Measurements from ENCODE around the gene LDLRAP1. TPM values are rescaled to one million over a fixed set of nuclear protein-coding genes. Genes with fewer than 3 reads are reported as not detected.
A peak's percentile ranks its signal among the peaks of the same experiment; 100 is the strongest.
"Not testable (repeated sequence)": the region's sequence is repeated elsewhere in the genome, so short reads cannot be mapped to it uniquely, and the experiment has no call there.

LDLRAP1 gene, protein sequence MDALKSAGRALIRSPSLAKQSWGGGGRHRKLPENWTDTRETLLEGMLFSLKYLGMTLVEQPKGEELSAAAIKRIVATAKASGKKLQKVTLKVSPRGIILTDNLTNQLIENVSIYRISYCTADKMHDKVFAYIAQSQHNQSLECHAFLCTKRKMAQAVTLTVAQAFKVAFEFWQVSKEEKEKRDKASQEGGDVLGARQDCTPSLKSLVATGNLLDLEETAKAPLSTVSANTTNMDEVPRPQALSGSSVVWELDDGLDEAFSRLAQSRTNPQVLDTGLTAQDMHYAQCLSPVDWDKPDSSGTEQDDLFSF
- 10 to 100 TPM in 1 of 2 donors, 1 to 10 TPM in 1; 9.5 to 10.3 TPM for total RNA-seq
- long read RNA-seq, transcript LDLRAP1-201 (9 exons, 2,940 nt): major isoform, 14 of 40 reads
- long read RNA-seq, partial matches to known transcripts: 22 of 40 reads
- long read RNA-seq, other reads (novel, unspliced or antisense): 2 of 40 reads

DNA sequence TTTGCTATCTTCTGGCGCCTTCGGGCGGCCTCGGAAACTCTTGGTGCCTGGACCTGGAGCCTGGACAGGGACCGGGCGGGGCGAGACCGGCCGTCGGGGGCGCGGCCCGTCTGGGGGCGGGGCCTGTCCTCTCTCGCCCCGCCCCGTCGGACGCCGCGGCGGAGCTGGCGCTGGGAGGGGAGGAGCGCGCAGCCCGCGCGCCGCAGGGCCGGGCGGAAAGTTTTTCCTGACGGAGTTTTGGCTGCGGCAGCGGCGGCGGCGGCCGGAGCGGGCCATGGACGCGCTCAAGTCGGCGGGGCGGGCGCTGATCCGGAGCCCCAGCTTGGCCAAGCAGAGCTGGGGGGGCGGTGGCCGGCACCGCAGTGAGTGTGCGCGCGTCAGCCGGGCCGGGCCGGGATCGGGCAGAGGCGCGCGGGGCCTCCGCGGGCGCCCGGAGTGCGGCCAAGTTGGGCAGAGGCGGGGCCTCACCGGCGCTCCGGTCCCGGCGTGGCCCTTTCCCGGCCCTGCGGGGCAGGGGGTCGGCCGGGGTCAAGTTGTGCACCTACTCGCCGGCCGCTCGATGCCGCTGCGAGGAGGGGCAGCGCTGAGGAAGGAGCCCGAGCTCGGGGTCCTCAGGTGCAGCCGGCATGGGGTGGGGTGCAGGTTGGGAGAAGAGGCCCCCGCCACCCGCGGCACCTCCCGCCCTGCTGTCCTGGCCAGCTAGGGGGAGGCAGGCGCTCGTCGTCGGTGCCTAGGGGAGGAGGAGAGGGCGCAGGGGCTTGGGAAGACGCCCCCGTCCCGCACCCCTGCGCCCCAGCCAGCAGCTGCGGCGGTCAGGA is at the start of gene LDLRAP1:
Gene LDLRAP1 (plus strand): TSS at position 182 of the 818 bp plus-strand sequence. CDS start 93 bp downstream, at position 275.
- intact Hi-C loops (cut with DNase I): no loop called here
- DNase-seq (peak; percentile 81), ATAC-seq (peak; percentile 97)

DNA sequence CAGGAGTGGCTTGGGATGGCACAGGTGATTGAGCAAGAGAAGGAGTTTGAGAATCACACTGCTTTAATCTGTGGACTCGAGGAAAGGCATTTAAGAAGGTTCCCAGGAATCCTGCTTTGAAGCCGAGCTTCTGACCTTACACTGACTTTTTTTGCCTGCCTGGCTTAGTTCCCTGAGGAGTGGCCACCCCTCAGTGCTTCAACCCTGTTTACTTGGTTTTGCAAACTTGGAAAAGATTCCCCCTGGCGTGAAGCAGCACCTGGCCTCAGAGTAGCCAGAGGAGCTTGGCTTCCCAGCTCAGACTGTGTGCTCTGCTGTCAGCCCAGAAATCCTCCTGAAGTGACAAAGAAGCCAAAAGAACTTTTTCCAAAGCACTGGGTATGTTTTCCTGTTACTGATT is 48.5 kb upstream of the LDLRAP1 start:
- ATAC-seq: no peak
- intact Hi-C loops (cut with DNase I): no loop called here
- no peak for DNase-seq

DNA sequence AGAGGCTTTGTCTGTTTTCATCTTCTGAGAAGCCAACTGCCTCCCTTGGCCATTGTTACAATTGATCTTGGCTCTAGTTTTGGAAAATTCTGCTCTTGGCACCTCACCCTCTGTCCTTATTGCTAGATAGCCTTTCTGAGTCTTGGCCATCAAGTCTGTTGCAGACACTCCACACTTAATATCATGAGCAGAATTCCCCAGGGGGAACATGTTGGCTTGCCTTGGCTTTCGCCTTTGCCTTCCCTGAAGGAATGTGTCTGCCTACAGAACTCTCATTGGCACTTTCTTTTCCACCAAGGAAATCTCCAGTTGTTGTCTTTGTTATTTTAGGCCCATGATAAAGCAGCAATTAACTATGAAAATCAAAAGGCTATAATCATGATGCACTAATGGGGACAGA is 42.7 kb upstream of the LDLRAP1 start:
- peak; percentile 57 to 87 for ATAC-seq
- intact Hi-C loops (cut with DNase I): no loop called here
- peak; percentile 55 for DNase-seq

DNA sequence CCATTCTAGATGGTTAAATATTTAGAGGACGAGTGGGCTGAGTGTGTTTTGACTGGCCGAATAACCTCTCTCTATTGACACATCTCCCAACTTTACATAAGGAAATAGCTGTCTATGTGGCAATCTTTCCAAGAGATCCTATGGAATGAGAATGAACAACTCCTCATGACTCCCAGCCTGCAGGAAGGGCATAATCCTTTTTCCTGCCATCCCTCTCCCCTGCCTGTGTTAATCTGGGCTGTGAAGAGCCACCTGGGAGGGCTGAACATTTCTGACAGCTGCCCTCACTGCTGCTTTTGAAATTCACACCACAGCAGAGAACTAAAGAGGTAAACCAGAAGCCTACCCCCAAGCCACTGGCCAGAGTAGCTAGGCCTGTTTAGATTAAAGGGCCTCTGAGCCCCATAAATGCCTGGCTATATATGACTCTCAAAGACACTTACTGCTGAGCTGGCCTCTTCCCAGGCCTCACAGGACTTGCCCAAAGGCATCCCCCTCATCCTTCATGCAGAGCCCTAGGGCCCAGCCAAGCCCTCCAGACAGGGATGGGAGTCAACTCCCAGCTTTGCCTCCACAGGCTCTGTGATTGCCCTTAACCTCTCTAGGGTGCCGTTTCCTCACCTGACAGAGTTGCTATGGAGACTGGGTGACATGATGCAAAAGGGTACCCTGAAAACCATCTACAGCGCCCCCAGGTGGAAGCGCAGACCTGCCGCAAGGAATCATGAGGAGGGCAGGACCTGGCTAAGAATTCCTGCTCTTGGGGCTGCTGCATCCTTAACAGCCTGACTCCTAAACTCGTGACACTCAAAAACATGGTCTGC is 42.0 kb upstream of the LDLRAP1 start:
- DNase-seq: no peak
- intact Hi-C loops (cut with DNase I): no loop called here
- ATAC-seq: no peak

- no peak for DNase-seq
- intact Hi-C loops (cut with DNase I): no loop called here
- ATAC-seq: no peak
Measured at GRCh38 chr1:25502957-25503356, 40.4 kb upstream of the LDLRAP1 start.

GRCh38 chr1:25503551-25504426 is 39.6 kb upstream of the LDLRAP1 start:
- ATAC-seq (peak; percentile 55 to 63), DNase-seq (no peak)
- intact Hi-C loops (cut with DNase I): no loop called here

- ATAC-seq (peak; percentile 15 to 20), DNase-seq (no peak)
- intact Hi-C loops (cut with DNase I): no loop called here
Measured at GRCh38 chr1:25504706-25505595, 38.5 kb upstream of the LDLRAP1 start.

DNA sequence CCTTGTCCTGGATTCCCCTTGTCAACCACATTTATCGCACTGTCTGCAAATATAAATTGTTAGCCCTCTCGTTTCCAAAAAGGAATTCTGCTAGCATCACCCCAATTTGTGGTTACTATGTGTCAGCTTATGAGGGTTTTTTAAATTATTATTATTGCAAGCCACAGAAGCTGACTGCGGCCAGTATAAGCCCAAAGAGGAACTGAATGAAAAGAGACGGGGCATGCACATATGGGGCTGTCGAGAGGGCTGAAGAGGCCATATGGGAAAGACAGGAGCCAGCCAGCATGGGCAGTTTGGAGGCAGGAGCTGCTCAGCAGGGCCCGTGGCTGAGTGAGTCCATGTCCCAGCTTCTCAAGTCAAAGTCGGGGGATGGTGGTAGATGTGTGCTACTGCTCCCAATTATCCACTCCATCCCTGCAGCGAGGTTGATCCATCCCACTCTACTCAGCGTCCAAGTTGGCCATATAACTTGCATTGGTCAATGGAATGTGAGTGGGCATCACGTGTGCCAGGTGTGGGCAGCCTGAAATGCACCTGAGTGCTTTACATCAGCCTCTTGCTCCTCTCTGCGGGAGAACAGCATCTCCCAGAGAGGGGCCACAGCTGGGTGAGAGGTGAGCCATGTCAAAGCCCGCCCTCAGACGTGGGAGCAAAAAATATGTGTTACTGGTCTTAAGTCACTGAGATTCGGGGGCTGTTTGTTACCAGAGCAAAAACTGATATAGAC is 37.6 kb upstream of the LDLRAP1 start:
- no peak for DNase-seq
- no peak for ATAC-seq
- intact Hi-C loops (cut with DNase I): no loop called here

DNA sequence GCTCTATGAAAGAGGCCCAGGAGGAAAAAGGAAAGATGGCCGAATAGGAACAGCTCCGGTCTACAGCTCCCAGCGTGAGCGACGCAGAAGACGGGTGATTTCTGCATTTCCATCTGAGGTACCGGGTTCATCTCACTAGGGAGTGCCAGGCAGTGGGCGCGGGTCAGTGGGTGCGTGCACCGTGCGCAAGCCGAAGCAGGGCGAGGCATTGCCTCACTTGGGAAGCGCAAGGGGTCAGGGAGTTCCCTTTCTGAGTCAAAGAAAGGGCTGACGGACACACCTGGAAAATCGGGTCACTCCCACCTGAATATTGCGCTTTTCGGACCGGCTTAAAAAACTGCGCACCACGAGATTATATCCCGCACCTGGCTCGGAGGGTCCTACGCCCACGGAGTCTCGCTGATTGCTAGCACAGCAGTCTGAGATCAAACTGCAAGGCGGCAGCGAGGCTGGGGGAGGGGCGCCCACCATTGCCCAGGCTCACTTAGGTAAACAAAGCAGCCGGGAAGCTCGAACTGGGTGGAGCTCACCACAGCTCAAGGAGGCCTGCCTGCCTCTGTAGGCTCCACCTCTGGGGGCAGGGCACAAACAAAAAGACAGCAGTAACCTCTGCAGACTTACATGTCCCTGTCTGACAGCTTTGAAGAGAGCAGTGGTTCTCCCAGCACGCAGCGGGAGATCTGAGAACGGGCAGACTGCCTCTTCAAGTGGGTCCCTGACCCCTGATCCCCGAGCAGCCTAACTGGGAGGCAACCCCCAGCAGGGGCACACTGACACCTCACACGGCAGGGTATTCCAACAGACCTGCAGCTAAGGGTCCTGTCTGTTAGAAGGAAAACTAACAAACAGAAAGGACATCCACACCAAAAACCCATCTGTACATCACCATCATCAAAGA is 36.6 kb upstream of the LDLRAP1 start:
- intact Hi-C loops (cut with DNase I); DNase-seq; ATAC-seq: not testable (repeated sequence)

GRCh38 chr1:25513666-25514065 is 29.7 kb upstream of the LDLRAP1 start:
- ATAC-seq: no peak
- DNase-seq: no peak
- intact Hi-C loops (cut with DNase I): no loop called here

DNA sequence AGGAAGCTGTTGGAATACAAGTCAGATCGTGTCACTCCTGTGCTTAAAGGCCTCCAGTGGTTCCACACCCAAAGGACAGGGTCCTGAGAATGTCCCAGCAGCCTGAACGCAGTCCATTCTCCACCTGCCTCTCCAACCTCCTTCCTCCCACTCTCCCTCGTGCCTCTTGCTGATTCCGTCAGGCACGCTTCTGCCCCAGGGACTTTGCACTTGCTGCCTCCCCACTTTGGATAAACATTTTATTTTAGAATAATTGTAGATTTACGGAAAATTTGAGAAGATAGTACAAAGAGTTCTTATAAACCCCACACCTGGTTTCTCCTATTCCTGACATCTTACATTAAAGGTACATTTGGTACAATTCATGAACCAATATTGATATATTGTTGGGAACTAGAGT is 28.4 kb upstream of the LDLRAP1 start:
- intact Hi-C loops (cut with DNase I): no loop called here
- DNase-seq (no peak), ATAC-seq (no peak)

DNA sequence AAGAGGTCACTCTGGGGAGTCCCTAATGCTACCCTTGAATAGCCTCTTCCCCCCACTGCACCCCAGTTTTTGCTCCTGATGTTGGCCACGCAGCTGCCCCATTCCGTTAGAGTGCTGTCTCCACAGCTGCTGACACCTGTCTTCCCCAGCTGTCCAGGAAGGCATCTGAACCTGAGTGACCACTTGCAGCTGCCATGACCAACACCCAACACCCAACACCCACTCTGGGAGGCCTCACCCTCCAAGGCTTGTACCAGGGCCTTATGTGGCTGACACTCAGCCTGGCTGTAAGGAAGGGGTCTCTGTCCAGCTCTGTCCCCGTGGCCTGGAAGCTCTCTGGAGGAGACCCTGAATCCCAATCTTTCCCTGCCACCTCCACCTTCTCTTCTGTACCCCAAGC is 26.7 kb upstream of the LDLRAP1 start:
- no peak for ATAC-seq
- intact Hi-C loops (cut with DNase I): no loop called here

DNA sequence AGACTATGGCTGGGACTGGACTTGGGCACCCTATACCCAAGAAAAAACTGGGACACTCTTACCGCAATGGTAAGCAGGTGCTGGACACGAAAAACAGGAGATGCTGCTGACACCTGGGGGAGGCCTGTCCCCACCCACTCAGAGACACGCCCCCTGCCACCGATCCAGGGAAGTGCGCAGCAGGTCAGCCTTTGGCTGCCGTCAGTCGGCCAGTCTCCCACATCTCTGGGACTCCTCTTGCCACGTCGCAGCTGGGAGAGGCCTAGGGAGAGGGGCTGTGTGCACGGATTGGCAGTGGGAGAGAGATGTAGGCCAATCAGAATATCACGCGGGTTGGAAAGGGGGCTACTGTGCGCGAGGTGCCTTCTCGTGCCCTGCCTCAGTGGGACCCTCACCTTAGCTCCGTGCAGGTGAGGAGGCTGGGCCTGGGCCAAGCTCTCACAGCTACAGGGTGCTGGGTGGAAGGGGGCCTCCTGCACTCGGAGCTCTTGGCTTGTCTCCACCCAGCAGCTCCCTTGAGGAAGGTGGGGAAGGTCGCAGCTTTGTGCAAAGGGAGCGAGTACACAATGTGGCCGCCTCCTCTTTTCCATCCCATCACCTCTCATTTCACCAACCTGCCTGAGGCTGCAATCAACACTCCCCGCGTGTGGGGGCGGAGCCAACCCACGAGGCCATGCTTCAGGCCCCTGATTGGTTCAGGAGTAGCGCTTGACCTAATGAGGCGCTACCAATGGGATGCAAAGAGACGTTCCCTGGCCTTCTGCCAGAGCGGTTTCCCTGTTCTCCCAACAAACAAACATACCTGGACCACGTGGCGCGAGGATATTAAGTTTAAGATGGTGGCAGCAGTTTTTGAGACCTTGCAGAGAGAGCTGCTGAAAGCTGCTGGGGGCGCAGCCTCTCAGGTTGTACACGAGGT is 25.7 kb upstream of the LDLRAP1 start:
- intact Hi-C loops (cut with DNase I): no loop called here
- ATAC-seq (no peak), DNase-seq (no peak)

More for the DNA sequence above, 26.7 kb upstream of the LDLRAP1 start:
- no peak for DNase-seq

DNA sequence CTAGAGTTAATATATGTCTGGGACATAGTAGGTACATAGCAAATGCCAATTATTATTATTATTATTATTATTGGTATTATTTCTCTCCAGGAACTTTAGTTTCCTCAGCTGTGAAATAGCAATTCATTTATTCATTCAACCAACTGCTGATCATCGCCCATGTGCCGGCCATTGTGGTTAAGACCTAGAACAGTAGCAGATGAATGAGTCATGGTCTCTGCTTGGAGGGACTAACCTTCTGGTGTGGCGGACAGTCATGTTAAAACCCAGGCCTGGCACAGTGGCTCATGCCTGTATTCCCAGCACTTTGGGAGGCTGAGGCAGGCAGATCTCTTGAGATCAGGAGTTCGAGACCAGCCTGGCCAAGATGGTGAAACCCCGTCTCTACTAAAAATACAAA is 23.8 kb upstream of the LDLRAP1 start:
- no peak for DNase-seq
- intact Hi-C loops (cut with DNase I): loop anchor here (5.0 to 10.0 kb wide), 2 partner anchors 115 to 117 kb away; no protein-coding TSS in a partner anchor
- ATAC-seq: no peak

All from left cardiac atrium (tissue), 4 donors.